Measurements from ENCODE around the gene GREB1. TPM values are rescaled to one million over a fixed set of nuclear protein-coding genes. Genes with fewer than 3 reads are reported as not detected.

GREB1 gene
- total and polyA plus RNA-seq, 7 experiments from 2014 or later = 0.14 to 0.82 (median 0.25) TPM; not detected in 3

DNA sequence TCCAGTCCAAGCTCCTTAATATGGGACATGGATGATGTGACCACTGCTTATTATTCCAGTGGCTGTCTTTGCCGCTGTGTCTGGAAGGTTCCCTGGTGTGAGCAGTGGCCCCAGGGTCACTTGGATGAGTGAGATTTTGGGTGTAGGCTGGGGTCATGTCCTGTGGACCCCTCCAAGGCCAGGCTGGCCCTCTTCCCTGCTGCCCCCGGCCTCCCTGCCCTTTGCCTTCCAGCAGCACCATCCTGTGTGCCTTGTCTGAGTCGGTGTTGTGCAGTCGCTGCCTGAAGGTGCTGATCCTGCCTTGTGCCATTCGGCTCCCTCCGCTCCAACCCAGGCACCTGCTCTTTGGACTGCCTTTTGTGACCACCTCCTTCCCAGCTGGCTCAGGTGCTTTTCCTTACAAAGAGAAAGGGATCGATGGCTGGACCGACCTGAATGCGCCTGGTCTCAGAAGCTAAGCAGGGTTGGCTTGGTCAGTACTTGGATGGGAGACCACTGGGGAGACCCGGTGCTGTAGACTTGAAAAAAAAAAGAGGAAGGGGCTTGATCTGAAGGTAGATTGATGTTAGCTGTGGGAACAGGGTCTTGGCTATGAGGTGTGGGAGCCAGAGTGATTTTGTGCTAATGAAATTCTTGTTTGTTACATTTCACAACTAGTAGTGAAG is 16.7 kb upstream of the GREB1 start:
- peaks cover 5 to 28% (median 8%) of the 10 kb centered on the region in 5 donors for H3K27me3 Mint-ChIP-seq
- no peak overlapping the region for H3K27ac Mint-ChIP-seq
- no peaks in the 10 kb centered on the region for H3K9me3 ChIP-seq (ENCODE audit: control insufficient read depth in 2 of 3, low read length in 3 of 3)
- DNase-seq (no peak), ATAC-seq (no peak)
- H3K4me3 ChIP-seq (ENCODE audit: low read length) = no peak overlapping the region
- H3K27ac ChIP-seq (ENCODE audit: low read depth, low read length) = no peak overlapping the region
- no peaks in the 10 kb centered on the region for H3K4me1 ChIP-seq (ENCODE audit: control insufficient read depth in 2 of 2, insufficient read depth in 2 of 2, low read length in 2 of 2)
- no peaks in the 10 kb centered on the region for H3K4me1 Mint-ChIP-seq
- intact Hi-C loops (cut with micrococcal nuclease) = no loop called here
- ChIA-PET CTCF (no interaction called here), POLR2A (no interaction called here)
- H3K27me3 ChIP-seq (ENCODE audit: control insufficient read depth in 2 of 2, insufficient read depth in 2 of 2, low read length in 2 of 2) = no peaks in the 10 kb centered on the region
- no peaks in the 10 kb centered on the region for H3K36me3 ChIP-seq (ENCODE audit: control insufficient read depth in 2 of 3, insufficient read depth in 3 of 3, low read length in 3 of 3)
- H3K9me3 Mint-ChIP-seq = peaks cover 2 to 31% (median 7%) of the 10 kb centered on the region in 11 donors
- H3K36me3 Mint-ChIP-seq = peaks cover 0 to 7% (median 0%) of the 10 kb centered on the region in 5 donors
- H3K4me3 Mint-ChIP-seq = no peak overlapping the region

GRCh38 chr2:11517906-11518305 is 15.9 kb upstream of the GREB1 start:
- ATAC-seq (no peak), DNase-seq (no peak)
- ChIA-PET CTCF (no interaction called here), POLR2A (no interaction called here)
- Histone ChIP-seq H3K27ac (ENCODE audit: low read depth, low read length) (no peak overlapping the region), H3K9me3 (ENCODE audit: control insufficient read depth in 2 of 3, low read length in 3 of 3) (no peaks in the 10 kb centered on the region), H3K27me3 (ENCODE audit: control insufficient read depth in 2 of 2, insufficient read depth in 2 of 2, low read length in 2 of 2) (no peaks in the 10 kb centered on the region), H3K4me3 (ENCODE audit: low read length) (no peak overlapping the region), H3K36me3 (ENCODE audit: control insufficient read depth in 2 of 3, insufficient read depth in 3 of 3, low read length in 3 of 3) (no peaks in the 10 kb centered on the region), H3K4me1 (ENCODE audit: control insufficient read depth in 2 of 2, insufficient read depth in 2 of 2, low read length in 2 of 2) (no peaks in the 10 kb centered on the region)
- Mint-ChIP-seq H3K36me3 (peaks cover 0 to 7% (median 0%) of the 10 kb centered on the region in 5 donors), H3K27ac (no peak overlapping the region), H3K27me3 (peaks cover 5 to 25% (median 8%) of the 10 kb centered on the region in 5 donors), H3K9me3 (peaks cover 3 to 35% (median 7%) of the 10 kb centered on the region in 11 donors), H3K4me1 (no peaks in the 10 kb centered on the region), H3K4me3 (no peak overlapping the region)
- intact Hi-C loops (cut with micrococcal nuclease) = no loop called here

DNA sequence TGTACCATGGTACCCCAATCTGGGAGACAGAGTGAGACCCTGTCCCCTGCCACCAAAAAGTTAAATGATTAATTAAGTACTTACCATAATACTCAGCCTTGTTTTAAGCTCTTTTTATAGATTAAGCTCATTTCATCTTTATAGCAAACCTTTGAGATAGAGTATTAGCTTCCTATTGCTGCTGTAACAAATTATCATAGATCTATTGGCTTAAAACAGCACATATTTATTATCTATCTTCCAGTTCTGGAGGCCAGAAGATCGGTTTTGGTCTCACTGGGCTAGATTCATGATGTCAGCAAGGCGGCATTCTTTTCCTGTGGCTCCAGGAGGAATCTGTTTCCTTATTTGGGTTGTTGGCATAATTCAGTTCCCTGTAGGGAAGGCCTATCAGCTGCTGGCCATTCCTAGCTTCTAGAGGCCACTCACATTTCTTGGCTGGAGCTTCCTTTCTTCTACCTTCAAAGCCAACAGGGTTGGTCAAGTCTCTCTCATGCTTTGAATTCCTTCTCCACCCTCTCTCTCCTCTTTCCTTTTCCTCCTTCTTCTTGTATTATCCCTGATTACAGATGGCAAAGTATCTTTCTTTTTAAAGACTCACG is 13.7 kb upstream of the GREB1 start:
- H3K4me3 Mint-ChIP-seq = no peak overlapping the region
- ATAC-seq (no peak), DNase-seq (no peak)
- peaks cover 0 to 7% (median 0%) of the 10 kb centered on the region in 5 donors for H3K36me3 Mint-ChIP-seq
- Histone ChIP-seq H3K9me3 (ENCODE audit: control insufficient read depth in 2 of 3, low read length in 3 of 3) (no peaks in the 10 kb centered on the region), H3K27ac (ENCODE audit: low read depth, low read length) (no peak overlapping the region), H3K4me1 (ENCODE audit: control insufficient read depth in 2 of 2, insufficient read depth in 2 of 2, low read length in 2 of 2) (no peaks in the 10 kb centered on the region), H3K4me3 (ENCODE audit: low read length) (no peak overlapping the region), H3K27me3 (ENCODE audit: control insufficient read depth in 2 of 2, insufficient read depth in 2 of 2, low read length in 2 of 2) (no peaks in the 10 kb centered on the region), H3K36me3 (ENCODE audit: control insufficient read depth in 2 of 3, insufficient read depth in 3 of 3, low read length in 3 of 3) (no peaks in the 10 kb centered on the region)
- H3K4me1 Mint-ChIP-seq = no peaks in the 10 kb centered on the region
- intact Hi-C loops (cut with micrococcal nuclease) = no loop called here
- ChIA-PET CTCF (no interaction called here), POLR2A (no interaction called here)
- H3K27me3 Mint-ChIP-seq = peaks cover 0 to 15% (median 2%) of the 10 kb centered on the region in 5 donors
- H3K27ac Mint-ChIP-seq = no peak overlapping the region
- peaks cover 4 to 35% (median 7%) of the 10 kb centered on the region in 11 donors for H3K9me3 Mint-ChIP-seq

DNA sequence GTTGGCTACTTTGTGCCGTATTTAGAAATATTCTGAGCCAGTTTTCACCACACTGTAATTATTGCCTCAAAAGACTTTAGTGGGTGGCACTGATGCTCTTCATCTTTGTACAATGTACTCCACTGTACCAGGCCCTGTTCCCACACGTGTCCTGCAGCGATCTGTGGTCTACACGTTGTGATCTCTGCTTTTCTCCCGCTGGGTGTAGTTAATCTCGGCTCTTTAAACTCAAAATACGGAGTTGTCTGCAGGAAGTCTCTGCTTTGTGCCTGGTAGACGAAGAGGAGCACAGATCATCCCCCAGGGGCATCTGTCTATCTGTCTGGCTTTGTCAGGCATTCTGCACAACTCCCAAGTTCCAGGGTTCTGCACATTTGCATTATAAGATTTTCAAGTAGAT is 12.1 kb upstream of the GREB1 start:
- Mint-ChIP-seq H3K27me3 (peaks cover under 1 to 21% (median 11%) of the 10 kb centered on the region in 5 donors), H3K27ac (no peak overlapping the region), H3K36me3 (peaks cover 0 to 10% (median 1%) of the 10 kb centered on the region in 5 donors), H3K9me3 (peaks cover 4 to 36% (median 12%) of the 10 kb centered on the region in 11 donors), H3K4me3 (no peak overlapping the region), H3K4me1 (no peaks in the 10 kb centered on the region)
- H3K27me3 ChIP-seq (ENCODE audit: control insufficient read depth in 2 of 2, insufficient read depth in 2 of 2, low read length in 2 of 2) = no peaks in the 10 kb centered on the region
- intact Hi-C loops (cut with micrococcal nuclease) = no loop called here
- ATAC-seq = no peak
- no peak for DNase-seq
- H3K27ac ChIP-seq (ENCODE audit: low read depth, low read length) = no peak overlapping the region
- no peak overlapping the region for H3K4me3 ChIP-seq (ENCODE audit: low read length)
- no peaks in the 10 kb centered on the region for H3K4me1 ChIP-seq (ENCODE audit: control insufficient read depth in 2 of 2, insufficient read depth in 2 of 2, low read length in 2 of 2)
- no peaks in the 10 kb centered on the region for H3K36me3 ChIP-seq (ENCODE audit: control insufficient read depth in 2 of 3, insufficient read depth in 3 of 3, low read length in 3 of 3)
- no peaks in the 10 kb centered on the region for H3K9me3 ChIP-seq (ENCODE audit: control insufficient read depth in 2 of 3, low read length in 3 of 3)
- POLR2A ChIA-PET = no interaction called here
- CTCF ChIA-PET = no interaction called here

DNA sequence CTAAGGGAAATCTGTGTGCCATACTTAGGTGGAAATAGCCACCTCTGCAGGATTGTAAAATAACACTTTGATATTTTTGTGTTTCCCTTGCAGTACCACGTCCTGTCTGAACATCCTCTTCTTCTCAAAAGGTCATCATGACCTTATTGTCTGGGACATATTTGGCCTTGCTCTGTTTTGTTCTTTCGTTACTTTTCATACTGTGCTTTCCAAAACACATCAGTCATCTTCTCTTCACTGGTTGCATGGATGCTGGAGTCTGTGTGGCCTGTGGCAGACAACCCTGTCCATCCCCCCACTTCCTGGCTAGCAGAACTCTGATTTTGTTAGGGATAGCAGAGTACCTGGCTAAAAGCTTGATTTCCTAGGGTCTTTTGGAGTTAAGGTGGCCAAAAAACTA is 9.4 kb upstream of the GREB1 start:
- Mint-ChIP-seq H3K9me3 (peaks cover 3 to 23% (median 11%) of the 10 kb centered on the region in 11 donors), H3K36me3 (peaks cover 0 to 10% (median 5%) of the 10 kb centered on the region in 5 donors), H3K4me3 (no peak overlapping the region), H3K4me1 (no peaks in the 10 kb centered on the region), H3K27ac (no peak overlapping the region), H3K27me3 (peaks cover 9 to 36% (median 30%) of the 10 kb centered on the region in 5 donors)
- Histone ChIP-seq H3K4me1 (ENCODE audit: control insufficient read depth in 2 of 2, insufficient read depth in 2 of 2, low read length in 2 of 2) (no peaks in the 10 kb centered on the region), H3K4me3 (ENCODE audit: low read length) (no peak overlapping the region), H3K36me3 (ENCODE audit: control insufficient read depth in 2 of 3, insufficient read depth in 3 of 3, low read length in 3 of 3) (no peaks in the 10 kb centered on the region), H3K9me3 (ENCODE audit: control insufficient read depth in 2 of 3, low read length in 3 of 3) (no peaks in the 10 kb centered on the region), H3K27ac (ENCODE audit: low read depth, low read length) (no peak overlapping the region), H3K27me3 (ENCODE audit: control insufficient read depth in 2 of 2, insufficient read depth in 2 of 2, low read length in 2 of 2) (no peaks in the 10 kb centered on the region)
- ChIA-PET POLR2A (no interaction called here), CTCF (no interaction called here)
- intact Hi-C loops (cut with micrococcal nuclease) = no loop called here
- no peak for ATAC-seq
- DNase-seq = no peak

- ATAC-seq = no peak
- no peaks in the 10 kb centered on the region for H3K36me3 ChIP-seq (ENCODE audit: control insufficient read depth in 2 of 3, insufficient read depth in 3 of 3, low read length in 3 of 3)
- ChIA-PET POLR2A (no interaction called here), CTCF (no interaction called here)
- no peaks in the 10 kb centered on the region for H3K27me3 ChIP-seq (ENCODE audit: control insufficient read depth in 2 of 2, insufficient read depth in 2 of 2, low read length in 2 of 2)
- H3K9me3 ChIP-seq (ENCODE audit: control insufficient read depth in 2 of 3, low read length in 3 of 3) = no peaks in the 10 kb centered on the region
- H3K36me3 Mint-ChIP-seq = peaks cover 0 to 5% (median 3%) of the 10 kb centered on the region in 5 donors
- no peaks in the 10 kb centered on the region for H3K4me1 ChIP-seq (ENCODE audit: control insufficient read depth in 2 of 2, insufficient read depth in 2 of 2, low read length in 2 of 2)
- no peak overlapping the region for H3K4me3 Mint-ChIP-seq
- DNase-seq = no peak
- intact Hi-C loops (cut with micrococcal nuclease) = no loop called here
- peaks cover 9 to 44% (median 32%) of the 10 kb centered on the region in 5 donors for H3K27me3 Mint-ChIP-seq
- peaks cover 0 to 11% (median 4%) of the 10 kb centered on the region in 11 donors for H3K9me3 Mint-ChIP-seq
- H3K27ac ChIP-seq (ENCODE audit: low read depth, low read length) = no peak overlapping the region
- H3K4me3 ChIP-seq (ENCODE audit: low read length) = no peak overlapping the region
- H3K27ac Mint-ChIP-seq = no peak overlapping the region
- H3K4me1 Mint-ChIP-seq = no peaks in the 10 kb centered on the region
Measured at GRCh38 chr2:11525762-11526161, 8.1 kb upstream of the GREB1 start.

- Histone ChIP-seq H3K27ac (ENCODE audit: low read depth, low read length) (no peak overlapping the region), H3K9me3 (ENCODE audit: control insufficient read depth in 2 of 3, low read length in 3 of 3) (no peaks in the 10 kb centered on the region), H3K4me1 (ENCODE audit: control insufficient read depth in 2 of 2, insufficient read depth in 2 of 2, low read length in 2 of 2) (no peaks in the 10 kb centered on the region), H3K4me3 (ENCODE audit: low read length) (no peak overlapping the region), H3K36me3 (ENCODE audit: control insufficient read depth in 2 of 3, insufficient read depth in 3 of 3, low read length in 3 of 3) (no peaks in the 10 kb centered on the region), H3K27me3 (ENCODE audit: control insufficient read depth in 2 of 2, insufficient read depth in 2 of 2, low read length in 2 of 2) (no peaks in the 10 kb centered on the region)
- ChIA-PET CTCF (no interaction called here), POLR2A (no interaction called here)
- no peak for DNase-seq
- Mint-ChIP-seq H3K27me3 (peaks cover 9 to 38% (median 35%) of the 10 kb centered on the region in 5 donors), H3K36me3 (peaks cover 0 to 5% (median 3%) of the 10 kb centered on the region in 5 donors), H3K4me1 (no peaks in the 10 kb centered on the region), H3K27ac (no peak overlapping the region), H3K4me3 (no peak overlapping the region), H3K9me3 (peaks cover 0 to 11% (median 4%) of the 10 kb centered on the region in 11 donors)
- intact Hi-C loops (cut with micrococcal nuclease) = no loop called here
- no peak for ATAC-seq
Measured at GRCh38 chr2:11527001-11527400, 6.8 kb upstream of the GREB1 start.

Measured in naive thymus-derived CD4-positive, alpha-beta T cell (primary cell).